NCI-H345 treated with DMSO at 0.1 percent for 48 hours (cell line): ENCODE data around the gene SRSF9.

ENCODE experiments used
- DNase-seq: peaks from one replicate; lab custom pipeline; 2025; ENCODE audit not compliant: unreplicated experiment; lab: John Stamatoyannopoulos, UW

The SRSF9 gene

DNA sequence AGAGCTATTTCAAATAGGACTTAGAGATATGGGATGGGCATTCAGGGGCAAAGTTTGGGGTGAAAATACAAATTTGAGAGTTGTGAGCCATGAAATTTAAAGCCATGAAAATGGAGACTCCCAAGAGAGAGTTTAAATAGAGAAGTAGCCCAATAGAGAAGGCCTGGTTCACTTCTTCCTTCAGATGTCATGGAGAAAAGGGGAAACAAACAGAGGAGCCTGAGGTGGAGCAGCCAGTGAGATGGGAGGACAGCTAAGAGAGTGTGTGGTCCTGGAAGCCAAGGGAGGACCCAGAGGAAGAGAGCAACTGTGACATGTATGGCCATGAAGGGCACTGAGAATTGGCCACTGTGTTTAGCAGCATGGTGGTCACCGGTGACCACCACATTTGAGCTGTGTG is 14.1 kb upstream of the SRSF9 start:
- no peak for DNase-seq

DNA sequence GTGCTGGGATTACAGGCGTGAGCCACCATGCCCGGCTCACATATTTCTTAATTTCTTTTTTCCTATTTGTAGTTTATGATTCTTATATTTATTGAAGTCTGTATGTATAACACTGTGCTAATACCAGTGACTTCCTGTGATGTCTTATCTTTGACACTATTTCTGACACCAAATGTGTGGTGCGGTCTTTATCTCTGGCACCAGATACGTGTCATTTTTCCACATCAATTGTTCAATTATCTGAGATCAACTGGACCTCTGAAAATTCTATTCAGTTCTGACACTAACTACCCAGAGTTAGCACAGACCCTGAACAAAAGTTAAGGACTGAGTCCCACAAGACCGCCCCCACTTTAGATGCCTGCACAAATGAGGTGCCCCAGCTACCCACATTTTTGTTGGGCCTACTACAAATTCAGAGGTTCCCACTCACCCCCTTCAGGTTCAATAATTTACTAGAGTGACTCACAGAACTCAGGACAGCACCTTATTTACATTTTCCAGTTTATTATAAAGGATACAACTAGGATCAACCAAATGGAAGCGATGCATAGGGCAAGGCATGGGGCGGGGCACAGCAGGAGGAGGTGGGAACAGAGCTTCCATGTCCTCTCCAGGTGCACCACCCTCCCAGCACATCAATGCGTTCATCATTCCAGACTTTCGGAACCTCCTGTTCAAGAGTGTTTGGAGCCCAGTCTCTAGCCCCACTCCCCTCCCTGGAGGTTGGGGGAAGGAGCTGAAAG is 11.6 kb upstream of the SRSF9 start:
- DNase-seq, result no peak

DNA sequence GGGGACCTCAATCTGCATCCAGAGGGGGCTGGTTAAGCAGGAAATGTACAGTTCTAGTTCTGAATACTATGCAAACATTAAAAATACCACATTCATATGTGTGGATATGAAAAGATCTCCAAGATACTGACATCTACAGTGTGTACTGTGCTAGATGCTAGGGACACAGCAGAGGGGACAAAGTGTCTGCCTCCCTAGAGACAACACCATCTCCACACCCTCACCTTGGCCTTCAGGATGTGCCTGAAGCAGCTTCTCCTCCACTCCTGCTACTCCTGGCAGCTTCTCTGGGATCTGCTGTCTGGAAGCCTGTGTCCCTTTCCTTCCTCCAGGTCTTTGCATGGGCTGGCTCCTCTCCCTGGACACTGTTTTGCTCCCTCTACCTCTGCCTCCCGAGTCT is 10.7 kb upstream of the SRSF9 start:
- no peak for DNase-seq

DNA sequence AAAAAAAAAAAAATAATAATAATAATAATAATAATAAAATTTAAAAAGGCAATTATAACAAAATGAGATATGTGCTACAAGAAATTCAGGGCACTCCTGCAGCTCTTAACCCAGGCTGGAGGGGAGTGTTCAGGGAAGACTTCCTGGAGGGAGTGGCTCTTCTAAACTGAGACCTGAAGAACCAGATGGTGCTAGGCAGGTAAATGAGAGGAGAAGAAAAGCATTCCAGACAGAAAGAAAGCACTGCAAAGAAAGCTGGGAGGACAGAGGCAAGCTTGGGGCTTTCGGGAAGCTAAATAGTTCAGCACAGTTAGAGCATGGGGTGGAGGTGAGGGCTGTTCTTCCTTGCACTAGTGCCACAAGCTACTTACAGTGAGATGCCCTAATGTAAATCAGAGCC is 9.9 kb upstream of the SRSF9 start:
- no peak for DNase-seq

DNA sequence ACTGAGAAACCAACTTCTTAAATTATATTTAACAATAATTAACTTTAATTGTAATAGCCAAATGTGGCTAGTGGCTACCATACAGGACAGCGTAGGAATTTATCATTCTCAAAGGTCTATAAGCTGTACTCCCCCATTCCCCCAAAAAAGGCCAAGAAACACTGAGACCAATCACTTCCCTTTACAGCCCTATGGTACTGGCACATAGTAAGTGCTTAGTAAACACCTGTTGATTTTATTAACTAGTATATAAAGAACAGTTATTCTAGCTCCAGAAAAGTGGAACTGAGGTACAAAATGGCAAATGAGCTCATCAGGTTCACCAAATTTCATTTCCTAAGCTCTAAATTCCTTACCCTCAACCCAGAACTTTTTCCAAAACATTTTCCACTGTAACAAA is 6.1 kb upstream of the SRSF9 start:
- no peak for DNase-seq

DNA sequence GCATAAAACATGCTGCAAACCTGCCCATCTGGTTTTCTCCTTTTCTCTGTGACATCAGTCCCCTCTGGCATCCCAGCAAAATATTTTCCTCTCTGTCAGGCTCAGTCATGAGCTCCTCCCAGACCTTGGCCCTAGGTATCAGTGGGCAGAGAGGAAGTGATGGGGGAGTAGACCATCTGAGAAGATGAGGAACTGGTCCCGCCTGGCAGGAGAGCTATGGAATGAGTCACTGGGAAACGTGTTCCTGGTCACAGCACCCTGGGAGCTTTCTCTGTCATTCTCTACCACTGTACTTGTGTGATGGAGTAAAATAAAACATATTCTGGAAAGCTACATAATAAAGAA is 5.0 kb upstream of the SRSF9 start:
- DNase-seq, result no peak

DNA sequence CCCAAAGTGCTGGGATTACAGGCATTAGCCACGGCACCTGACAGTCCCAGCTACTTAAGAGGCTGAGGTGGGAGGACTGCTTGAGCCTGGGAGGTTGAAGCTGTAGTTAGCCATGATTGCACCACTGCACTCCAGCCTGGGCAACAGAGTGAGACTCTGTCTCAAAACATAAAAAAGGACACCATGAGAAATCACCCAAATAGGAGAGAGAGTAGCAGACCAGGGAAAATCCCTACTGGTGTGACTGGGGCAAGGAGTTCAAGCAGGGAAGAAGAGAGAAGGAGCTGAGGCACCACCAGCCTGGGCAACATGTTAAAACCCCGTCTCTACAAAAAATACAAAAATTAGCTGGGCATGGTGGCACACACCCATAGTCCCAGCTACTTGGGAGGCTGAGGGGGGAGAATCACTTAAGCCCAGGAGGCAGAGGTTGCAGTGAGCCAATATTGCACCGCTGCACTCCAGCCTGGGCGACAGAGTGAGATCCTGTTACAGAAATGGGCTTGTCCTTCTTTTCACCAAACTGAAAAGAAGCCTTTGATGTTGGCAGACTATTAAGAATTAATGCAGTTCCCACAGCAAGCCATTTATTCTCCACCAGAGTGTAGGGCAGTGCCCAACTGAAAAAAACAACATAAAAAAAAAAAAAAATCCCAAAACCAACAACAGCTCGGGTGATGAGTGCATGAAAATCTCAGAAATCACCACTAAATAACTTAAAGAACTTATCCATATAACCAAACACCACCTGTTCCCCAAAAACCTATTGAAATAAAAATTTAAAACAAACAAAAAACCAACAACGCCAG is 4.5 kb upstream of the SRSF9 start:
- DNase-seq, result no peak

DNA sequence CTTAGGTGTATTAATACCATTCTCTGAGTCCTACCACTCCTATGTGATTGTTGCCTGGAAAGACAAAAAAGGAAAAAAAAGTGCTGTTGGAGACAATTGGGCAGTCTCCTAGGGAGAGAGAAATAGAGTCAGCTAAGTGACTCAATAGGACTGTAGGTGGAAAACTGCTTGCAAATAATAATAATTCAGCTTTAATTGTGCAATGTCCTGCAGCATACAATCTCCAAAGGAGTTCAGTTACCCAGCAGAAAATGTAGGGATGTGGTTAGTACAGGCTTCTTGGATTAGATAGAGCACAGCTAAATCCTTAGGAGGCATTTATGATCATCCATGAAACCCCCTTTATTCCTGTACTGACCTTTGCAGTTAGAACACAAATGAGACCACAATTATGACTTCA is 3.0 kb upstream of the SRSF9 start:
- no peak for DNase-seq

DNA sequence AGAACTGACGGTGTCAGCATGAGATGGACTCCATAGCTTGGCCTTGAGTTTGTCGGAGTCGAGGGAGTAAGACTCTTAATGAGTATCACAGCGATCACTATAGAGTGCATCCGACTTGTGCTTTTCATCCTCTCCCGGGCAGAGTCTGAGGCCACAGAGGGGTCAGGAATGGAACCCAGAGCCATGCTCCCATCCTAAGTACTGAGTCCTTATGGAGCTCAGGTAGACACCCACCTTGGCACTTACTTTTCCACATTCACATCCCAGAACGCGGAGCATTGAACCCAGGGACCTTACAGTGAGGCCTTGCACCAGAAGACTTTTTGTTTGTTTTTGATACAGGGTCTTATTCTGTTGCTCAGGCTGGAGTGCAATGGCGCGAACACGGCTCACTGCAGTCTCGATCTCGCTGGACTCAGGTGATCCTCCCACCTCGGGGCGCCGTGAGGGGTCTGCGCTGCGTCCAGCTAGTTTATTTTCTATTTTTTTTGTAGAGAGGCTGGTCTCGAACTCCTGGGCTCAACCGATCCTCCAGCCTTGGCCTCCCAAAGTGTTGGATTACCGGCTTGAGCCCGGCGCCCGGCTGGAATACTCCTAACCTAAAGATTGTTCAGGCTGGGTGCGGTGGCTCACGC is 719 bp upstream of the SRSF9 start:
- peak; percentile 15 for DNase-seq

DNA sequence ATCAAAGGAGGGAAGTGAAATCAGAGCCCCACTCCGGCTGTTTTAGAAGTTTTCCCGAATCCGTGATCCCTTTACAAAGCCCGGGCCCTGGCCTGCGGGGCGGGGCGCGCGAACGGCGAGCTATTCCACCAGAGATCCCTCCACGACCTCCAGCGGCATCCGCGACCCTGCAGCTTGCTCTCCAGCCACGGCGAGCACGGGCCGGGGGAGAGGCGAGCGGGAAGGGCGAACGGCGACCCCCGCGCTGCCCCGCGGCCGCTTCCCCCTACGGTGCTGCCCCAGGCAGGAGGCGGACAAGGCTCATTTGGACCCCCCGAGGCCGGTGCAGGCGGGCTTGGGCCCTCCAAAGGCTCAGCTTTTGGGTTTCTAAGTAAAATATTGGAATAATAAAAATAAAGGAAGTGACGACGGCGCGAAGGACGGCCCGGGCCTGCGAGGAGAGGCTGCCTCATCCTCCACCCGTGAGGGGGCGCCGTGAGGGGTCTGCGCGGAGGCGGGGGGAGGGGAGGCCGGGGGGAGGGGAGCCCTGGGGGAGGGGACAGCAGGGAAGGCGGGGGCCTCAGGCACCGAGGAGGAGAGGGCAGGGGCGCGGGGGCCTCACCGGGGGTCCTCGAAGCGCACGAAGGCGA is 613 bp downstream of the SRSF9 start:
- peak; percentile 31 for DNase-seq

DNA sequence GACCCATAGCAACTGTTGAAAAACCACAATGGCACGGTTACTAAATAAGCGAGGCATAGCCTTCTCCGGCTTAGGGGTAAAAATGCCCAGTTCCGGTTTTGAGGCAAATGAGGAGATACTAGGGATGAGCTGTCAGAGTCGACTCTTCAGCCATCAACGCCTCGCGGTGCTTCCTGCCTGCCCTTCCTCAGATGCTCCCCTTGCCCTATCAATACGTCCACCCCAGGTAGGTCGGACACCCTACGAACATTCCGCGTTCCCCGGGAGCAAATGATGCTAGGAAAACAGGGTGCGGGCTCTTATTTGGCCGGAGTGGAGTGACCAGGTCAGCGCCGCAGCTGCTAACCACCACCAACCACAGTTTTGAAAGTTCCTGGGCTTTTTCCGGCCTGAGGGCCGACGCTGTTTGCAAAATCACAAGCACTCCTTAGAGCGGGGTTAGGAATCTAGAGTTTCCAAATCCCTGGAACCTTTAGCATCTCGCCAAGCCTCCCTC is 1.2 kb downstream of the SRSF9 start:
- no peak for DNase-seq

DNA sequence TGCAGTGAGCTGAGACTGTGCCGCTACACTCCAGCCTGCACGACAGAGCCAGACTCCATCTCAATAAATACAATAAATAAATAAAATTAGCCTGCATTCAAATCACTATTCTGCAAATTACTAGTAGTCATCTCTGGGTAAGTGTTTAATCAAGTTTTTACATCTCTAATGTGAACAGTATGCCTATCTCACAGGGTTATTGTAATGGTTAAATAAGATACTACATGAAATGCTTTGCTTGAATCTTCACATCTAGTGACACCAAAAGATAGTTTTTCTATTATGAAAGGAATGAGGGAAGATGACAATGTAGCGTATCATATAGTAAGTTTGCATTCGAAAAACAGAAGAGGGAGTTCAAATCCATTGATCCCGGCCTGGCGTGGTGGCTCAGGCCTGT is 2.1 kb downstream of the SRSF9 start:
- DNase-seq, result no peak

DNA sequence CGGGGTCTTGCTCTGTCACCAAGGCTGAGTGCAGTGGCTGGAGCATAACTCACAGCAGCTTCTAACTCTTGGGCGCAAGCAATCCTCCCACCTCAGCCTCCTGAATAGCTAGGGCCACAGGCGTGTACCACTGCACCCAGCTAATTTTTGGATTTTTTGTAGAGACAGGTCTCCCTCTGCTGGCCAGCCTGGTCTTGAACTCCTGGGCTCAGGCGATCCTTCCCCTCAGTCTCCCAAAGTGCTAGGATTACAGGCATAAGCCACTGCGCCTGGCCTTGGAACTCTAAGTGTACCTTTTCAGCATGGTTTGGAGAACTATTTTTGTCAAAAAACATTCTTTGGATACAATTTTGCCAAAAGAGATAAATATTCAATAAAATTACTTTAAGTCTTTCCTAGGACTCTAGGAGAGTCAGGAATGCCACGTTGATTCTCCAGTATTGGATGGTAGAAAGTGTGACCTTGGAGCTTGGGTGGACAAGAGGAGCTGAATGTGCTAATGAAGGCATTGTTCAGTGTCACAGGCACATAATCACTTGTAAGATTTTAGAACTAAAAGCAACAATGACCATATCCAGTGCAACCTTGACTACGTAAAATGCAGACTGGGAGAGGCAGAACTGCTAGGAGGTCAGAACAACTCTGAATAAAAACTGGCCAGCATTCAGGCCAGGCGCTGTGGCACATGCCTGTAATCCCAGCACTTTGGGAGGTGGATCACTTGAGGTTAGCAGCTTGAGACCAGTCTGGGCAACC is 2.8 kb downstream of the SRSF9 start:
- no peak for DNase-seq

DNA sequence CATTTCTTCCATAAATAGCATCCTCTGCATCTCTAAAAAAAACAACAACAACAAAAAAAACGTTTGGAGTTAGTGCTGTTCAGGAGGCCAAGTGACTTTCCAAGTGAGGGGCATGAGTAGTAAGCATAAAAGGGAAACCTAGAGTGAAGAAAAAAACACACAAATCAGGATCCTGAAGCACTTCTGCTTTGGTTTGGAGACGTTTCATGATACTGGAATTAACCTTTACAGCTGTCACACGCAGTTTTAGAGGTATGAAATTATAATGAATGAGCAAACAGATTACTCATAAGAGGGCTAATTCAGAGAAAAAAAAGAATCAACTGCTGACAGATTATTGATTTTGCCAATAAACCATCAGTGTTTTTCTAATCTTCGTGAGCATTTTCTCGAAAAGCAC is 3.8 kb downstream of the SRSF9 start:
- DNase-seq, result no peak

DNA sequence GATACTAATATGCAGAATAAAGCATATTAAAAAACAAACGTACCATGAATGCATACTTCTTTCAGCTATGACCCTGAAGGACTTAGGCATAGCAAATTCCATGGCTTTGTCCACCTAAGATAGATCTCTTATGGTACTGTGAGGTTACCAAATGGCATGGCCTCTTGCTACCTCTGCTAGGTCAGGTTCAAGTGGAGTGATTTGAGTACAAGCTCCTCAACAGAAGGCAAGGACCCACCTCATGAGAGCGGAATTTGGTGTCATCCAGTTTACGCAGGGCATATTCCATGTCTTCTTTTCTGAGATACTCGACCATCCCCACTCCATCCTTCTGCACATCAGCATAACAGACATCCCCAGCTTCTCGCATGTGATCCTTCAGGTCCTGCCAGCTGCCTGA is 5.8 kb downstream of the SRSF9 start:
- no peak for DNase-seq

DNA sequence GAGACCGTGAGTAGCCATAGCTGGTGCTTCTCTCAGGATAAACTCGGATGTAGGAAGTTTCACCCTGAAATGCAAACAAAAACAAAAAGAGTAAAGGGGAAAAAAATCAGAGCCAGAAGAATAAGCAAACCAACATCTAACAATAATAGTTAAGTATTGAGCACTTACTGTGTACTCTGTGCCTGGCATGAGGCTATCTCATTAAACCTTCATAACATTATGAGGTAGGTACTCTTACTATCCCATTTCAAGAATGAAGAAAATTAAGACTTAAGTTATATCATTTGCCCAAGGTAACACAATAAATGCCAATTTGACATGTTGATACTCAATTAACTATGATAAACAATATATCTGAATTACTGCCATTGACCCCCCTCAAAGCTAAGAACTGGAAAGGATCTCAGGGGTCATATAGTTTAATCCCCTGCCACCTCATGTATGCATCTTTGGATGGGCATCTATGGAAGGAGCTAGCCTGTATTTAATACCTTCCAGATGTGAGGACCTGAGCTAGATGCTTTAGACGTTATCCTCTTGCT is 7.4 kb downstream of the SRSF9 start:
- DNase-seq, result no peak

DNA sequence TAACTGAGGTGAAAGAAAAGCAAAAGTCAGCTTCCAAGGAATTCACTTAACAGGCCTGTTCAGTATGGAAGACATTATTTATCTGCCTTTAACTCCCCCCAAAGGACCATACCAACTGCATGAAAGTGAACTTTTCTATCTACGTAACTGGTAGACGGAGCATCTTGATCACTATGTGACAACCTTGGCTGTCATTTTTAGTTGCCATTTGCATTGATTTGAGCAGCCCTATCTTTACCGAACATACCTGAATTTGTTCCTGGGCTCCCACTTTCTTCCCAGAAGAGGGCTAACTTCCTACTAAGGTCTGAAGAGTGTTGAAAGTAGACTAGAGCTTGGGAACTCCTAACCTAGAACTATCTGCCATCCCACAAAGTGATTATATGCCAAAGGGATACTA is 9.4 kb downstream of the SRSF9 start:
- no peak for DNase-seq

DNA sequence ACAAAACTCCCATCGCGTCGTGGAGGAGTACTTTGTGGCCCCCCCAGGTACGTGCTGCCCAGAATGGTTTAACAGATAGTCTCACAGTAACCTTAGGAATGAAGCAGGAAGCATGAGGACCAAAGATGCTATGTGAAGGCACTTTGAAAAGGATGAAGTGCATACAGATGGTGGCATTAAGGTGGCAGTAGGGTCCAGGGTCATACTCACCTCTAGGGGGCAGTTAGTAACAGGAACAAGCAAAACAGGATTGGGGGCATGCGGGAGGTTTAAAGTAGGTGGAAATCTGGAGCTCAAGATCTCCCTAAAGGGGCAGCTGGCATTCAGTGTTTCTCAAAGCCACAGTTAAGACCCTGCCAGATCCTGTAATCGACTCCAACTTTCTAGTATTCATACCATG is 12.4 kb downstream of the SRSF9 start:
- DNase-seq, result no peak

DNA sequence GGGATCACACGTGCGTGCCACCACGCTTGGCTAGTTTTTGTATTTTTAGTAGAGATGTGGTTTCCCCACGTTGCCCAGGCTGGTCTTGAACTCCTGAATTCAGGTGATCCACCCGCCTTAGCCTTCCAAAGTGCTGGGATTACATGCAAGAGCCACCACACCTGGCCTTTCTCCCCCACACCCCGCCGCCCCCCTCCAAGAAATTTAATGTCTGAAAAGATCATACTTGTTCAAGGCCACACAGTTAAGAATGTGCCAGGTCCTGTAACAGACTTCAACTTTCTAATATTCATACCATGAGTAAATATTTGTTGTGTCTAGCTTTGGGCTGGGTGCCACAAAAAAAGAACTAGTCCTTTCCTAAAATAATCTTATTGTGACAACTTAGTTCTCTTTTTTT is 14.2 kb downstream of the SRSF9 start:
- DNase-seq, result no peak

DNA sequence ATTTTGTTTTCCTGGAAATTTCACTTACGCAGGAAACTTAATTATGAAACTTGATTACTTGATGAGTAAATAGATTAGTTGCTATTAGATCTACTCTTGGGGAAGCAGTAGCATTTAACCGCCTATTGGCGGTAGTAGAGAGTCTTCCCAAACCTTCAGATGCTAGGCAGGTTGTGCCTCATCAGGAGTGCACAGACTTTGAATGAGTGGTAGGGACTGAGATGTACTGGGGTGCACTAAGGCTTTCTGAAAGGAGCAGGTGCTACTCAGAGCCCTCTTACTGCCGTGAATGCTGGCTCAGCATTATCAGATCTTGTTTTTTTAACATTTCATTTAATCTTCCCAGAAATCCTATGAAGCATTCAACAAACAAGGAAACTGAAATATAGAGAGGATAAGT is 15.6 kb downstream of the SRSF9 start:
- peak; percentile 4 for DNase-seq
